ENCODE results near the gene KCNIP4. TPM values are rescaled to one million over a fixed set of nuclear protein-coding genes. Genes with fewer than 3 reads are reported as not detected.

KCNIP4 gene
- total and polyA plus RNA-seq, 12 donors = 0.44 to 4.1 (median 1.6) TPM

DNA sequence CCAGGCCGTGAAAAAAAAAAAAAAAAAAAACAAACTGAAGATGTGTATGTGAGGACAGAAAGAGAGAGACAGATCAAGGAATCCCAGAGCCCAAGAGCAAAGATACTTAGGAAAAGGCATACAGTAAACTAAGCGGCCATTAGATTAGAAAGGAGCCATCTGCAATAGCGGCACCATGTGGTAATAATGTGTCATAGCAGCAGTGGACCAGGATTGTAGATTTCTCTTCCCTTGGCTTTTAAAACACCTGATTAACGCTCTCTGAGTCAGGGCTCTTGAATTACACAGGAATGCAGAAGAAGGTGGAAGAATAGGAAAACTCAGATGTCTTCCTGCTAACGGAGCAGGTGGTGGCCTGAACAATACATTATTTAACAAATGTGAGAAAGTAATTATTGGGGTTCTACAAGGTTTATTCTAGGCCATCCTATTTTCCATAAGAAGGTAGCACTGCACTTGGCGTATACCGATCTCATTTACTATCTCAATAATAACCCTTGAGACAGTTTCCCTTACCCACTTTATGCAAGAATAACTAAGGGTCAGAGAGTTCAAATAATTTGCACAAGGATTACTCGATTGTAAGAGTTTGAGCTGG lies 182.7 kb downstream of the KCNIP4 start:
- H3K27ac ChIP-seq = no peak overlapping the region
- WGBS, 4 donors = 32 to 38% (median 35%) methylated on average over 8 of the region's 8 CpGs
- intact Hi-C loops (cut with DNase I) = loop anchor here (2.0 to 5.0 kb wide), 2 partner anchors 249 to 255 kb away; no protein-coding TSS in a partner anchor
- H3K9me3 ChIP-seq (replicated peaks in 1 of 3) = no peaks in the 10 kb centered on the region
- DNase-seq = peak; percentile 21 to 78 (median 45)
- no peaks in the 10 kb centered on the region for H3K27me3 ChIP-seq
- TF ChIP-seq, protein P1, sequence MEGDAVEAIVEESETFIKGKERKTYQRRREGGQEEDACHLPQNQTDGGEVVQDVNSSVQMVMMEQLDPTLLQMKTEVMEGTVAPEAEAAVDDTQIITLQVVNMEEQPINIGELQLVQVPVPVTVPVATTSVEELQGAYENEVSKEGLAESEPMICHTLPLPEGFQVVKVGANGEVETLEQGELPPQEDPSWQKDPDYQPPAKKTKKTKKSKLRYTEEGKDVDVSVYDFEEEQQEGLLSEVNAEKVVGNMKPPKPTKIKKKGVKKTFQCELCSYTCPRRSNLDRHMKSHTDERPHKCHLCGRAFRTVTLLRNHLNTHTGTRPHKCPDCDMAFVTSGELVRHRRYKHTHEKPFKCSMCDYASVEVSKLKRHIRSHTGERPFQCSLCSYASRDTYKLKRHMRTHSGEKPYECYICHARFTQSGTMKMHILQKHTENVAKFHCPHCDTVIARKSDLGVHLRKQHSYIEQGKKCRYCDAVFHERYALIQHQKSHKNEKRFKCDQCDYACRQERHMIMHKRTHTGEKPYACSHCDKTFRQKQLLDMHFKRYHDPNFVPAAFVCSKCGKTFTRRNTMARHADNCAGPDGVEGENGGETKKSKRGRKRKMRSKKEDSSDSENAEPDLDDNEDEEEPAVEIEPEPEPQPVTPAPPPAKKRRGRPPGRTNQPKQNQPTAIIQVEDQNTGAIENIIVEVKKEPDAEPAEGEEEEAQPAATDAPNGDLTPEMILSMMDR (IDR thresholded peaks at IDR 0.05) = peak; percentile 62 to 87 (median 80)
- no peak for TF ChIP-seq POLR2A (IDR thresholded peaks at IDR 0.05)
- no peaks in the 10 kb centered on the region for H3K36me3 ChIP-seq (replicated peaks in 1 of 2)
- H3K4me3 ChIP-seq = no peak overlapping the region
- H3K4me1 ChIP-seq (replicated peaks in 1 of 2) = no peaks in the 10 kb centered on the region

DNA sequence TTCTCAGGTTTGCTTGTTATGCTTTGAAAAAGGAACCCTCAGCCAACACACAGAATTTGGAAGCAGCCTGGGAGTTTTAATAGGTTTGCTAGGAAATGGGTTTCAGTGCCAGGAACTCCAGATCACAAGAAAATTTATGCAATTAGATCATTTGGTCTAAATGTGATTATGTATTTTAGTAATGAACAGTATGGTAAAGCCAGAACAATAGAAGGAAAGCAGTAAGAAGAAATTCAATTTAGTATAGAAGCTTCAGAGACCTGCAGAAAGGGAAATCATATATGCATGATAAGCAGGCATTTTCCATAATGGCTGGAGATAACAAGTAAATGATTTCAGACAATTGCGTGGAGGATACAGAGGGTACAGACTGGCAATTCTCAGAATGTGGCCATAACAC lies 184.7 kb downstream of the KCNIP4 start:
- Histone ChIP-seq H3K9me3 (replicated peaks in 1 of 3) (no peaks in the 10 kb centered on the region), H3K4me1 (replicated peaks in 1 of 2) (no peaks in the 10 kb centered on the region), H3K36me3 (replicated peaks in 1 of 2) (no peaks in the 10 kb centered on the region), H3K27me3 (no peaks in the 10 kb centered on the region), H3K4me3 (no peak overlapping the region), H3K27ac (no peak overlapping the region)
- no peak for DNase-seq
- TF ChIP-seq, protein P1 (IDR thresholded peaks at IDR 0.05) = no peak
- TF ChIP-seq POLR2A (IDR thresholded peaks at IDR 0.05) = no peak
- 58 to 78% (median 68%) methylated on average over 1 of the region's 1 CpG for WGBS, 4 donors
- intact Hi-C loops (cut with DNase I) = no loop called here

DNA sequence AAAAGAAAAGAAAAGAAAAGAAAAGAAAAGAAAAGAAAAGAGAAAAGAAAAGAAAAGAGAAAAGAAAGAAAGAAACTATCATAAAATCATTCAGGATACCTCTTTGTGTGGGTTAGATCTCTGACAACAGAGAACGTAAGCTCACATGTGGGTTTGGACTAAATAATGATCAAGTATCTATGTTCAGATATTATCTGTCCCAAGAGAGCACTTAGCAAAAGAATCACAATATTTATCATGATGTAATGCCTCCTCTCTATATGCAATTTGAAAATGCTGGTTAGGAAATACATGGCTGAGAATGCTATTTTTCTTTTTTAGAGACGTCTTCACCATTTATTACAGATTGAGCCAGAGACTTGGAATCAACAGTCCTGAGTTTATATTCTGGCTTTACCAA lies 191.3 kb downstream of the KCNIP4 start:
- no peak overlapping the region for H3K27ac ChIP-seq
- no peaks in the 10 kb centered on the region for H3K4me1 ChIP-seq (replicated peaks in 1 of 2)
- H3K36me3 ChIP-seq (replicated peaks in 1 of 2) = no peaks in the 10 kb centered on the region
- 50 to 60% (median 53%) methylated on average over 2 of the region's 2 CpGs for WGBS, 4 donors
- H3K9me3 ChIP-seq (replicated peaks in 1 of 3) = no peaks in the 10 kb centered on the region
- no peaks in the 10 kb centered on the region for H3K27me3 ChIP-seq
- H3K4me3 ChIP-seq = no peak overlapping the region
- intact Hi-C loops (cut with DNase I) = no loop called here
- no peak for TF ChIP-seq POLR2A (IDR thresholded peaks at IDR 0.05)
- TF ChIP-seq, protein P1 (IDR thresholded peaks at IDR 0.05) = no peak
- no peak for DNase-seq

DNA sequence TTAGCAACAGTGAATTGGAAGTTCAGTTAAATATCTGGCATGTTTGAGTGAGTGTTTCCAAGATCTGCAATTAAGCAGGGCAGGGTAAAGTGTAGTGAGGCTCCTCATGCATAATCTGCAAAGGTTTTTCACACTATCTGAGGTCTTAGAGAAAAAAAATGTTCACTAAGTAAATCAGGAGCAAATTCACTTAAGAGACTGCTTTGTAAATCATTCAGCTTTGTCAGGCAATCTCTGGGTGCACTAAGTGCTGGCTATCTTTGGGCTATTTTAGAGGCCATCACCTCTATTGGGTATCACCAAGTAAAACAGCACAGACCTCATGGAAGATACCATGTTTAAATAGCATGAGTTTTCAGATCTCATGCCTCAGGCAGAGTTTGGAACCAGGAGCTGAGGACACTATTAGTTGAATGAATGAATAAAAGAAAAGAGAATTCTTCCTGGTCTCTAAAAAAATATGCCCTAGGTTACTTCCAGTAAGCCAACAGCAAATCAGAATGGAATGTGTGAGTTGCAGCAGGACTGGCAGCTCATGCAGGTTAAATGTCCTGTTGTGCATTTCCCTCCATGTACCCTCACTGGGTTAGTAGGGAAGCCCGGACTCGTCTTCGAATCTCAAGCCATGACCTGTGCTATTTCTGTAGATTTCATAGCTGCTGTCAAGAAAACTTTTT lies 195.3 kb downstream of the KCNIP4 start:
- H3K4me1 ChIP-seq (replicated peaks in 1 of 2) = no peaks in the 10 kb centered on the region
- no peak for DNase-seq
- H3K9me3 ChIP-seq (replicated peaks in 1 of 3) = no peaks in the 10 kb centered on the region
- intact Hi-C loops (cut with DNase I) = no loop called here
- no peak overlapping the region for H3K4me3 ChIP-seq
- H3K36me3 ChIP-seq (replicated peaks in 1 of 2) = no peaks in the 10 kb centered on the region
- WGBS, 4 donors = 81 to 95% (median 87%) methylated on average over 3 of the region's 3 CpGs
- no peaks in the 10 kb centered on the region for H3K27me3 ChIP-seq
- no peak for TF ChIP-seq POLR2A (IDR thresholded peaks at IDR 0.05)
- no peak overlapping the region for H3K27ac ChIP-seq

DNA sequence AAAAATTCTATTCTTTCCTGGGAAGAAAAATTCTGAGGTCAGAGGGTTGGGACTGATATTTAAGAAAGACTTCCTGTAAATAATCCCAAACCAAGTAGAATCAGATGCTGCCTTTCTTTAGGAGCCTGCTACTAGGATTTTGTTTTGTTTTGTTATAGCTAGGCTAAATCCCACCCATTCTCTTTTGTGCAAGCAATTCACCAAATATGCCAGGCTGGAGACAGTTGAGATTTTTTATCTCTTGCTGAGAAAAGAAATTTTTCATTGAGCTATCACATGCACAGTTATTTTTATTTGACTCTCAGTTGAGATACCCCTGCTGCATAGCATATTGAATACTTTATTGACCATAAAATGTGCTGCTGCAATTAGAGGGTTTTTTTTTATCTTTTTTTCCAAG lies 196.0 kb downstream of the KCNIP4 start:
- H3K27ac ChIP-seq = no peak overlapping the region
- no peaks in the 10 kb centered on the region for H3K27me3 ChIP-seq
- no peak for DNase-seq
- intact Hi-C loops (cut with DNase I) = no loop called here
- H3K36me3 ChIP-seq (replicated peaks in 1 of 2) = no peaks in the 10 kb centered on the region
- TF ChIP-seq, protein P1 (IDR thresholded peaks at IDR 0.05) = no peak
- no peak for TF ChIP-seq POLR2A (IDR thresholded peaks at IDR 0.05)
- H3K9me3 ChIP-seq (replicated peaks in 1 of 3) = no peaks in the 10 kb centered on the region
- H3K4me1 ChIP-seq (replicated peaks in 1 of 2) = no peaks in the 10 kb centered on the region
- no peak overlapping the region for H3K4me3 ChIP-seq
